ENCODE results near the gene GAS7. TPM values are rescaled to one million over a fixed set of nuclear protein-coding genes. Genes with fewer than 3 reads are reported as not detected.

GAS7 gene
- total and polyA plus RNA-seq, 10 of the 15 experiments (the other 5 are each of a cell fraction or from before 2014, with no cell fraction given) = 2.3 to 53.4 (median 24.0) TPM

DNA sequence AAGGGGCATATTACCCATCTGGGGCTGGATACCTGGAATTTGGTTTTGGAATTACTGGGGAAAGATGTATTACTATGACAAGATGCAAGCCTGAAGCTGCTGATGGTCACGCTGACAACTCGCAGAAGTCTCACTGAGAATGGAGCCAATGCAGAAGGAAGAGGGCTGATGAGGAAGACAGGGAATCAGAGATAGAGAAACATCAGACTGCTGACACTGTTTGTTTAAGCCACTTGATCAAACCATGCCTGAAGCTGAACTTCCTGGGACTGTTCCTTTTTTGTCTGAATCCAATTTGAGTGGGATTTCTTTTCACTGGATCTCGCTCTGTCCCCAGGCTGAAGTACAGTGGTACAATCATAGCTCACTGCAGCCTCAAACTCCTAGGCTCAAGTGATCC, 133.9 kb downstream of the GAS7 start:
- Histone ChIP-seq H3K4me1 (ENCODE audit: control insufficient read depth, insufficient read depth, low read length) (peaks cover 37% of the 10 kb centered on the region), H3K4me3 (no peak overlapping the region), H3K36me3 (ENCODE audit: control insufficient read depth in 2 of 2, insufficient read depth in 2 of 2, low read length in 1 of 2) (no peaks in the 10 kb centered on the region), H3K9me3 (replicated peaks; ENCODE audit: control insufficient read depth, insufficient read depth, low read length) (peaks cover 4% of the 10 kb centered on the region; the same call in 1 of the 3 replicates), H3K79me2 (ENCODE audit: control insufficient read depth, insufficient read depth, low read length) (no peaks in the 10 kb centered on the region), H2AFZ (ENCODE audit: control insufficient read depth, low read depth, low read length) (no peak overlapping the region), H4K20me1 (ENCODE audit: control insufficient read depth, insufficient read depth) (no peaks in the 10 kb centered on the region), H3K27ac (ENCODE audit: control insufficient read depth, insufficient read depth) (no peak overlapping the region), H3K4me2 (ENCODE audit: control insufficient read depth, insufficient read depth) (no peak overlapping the region), H3K27me3 (replicated peaks in 1 of 2; ENCODE audit: control insufficient read depth in 2 of 2, insufficient read depth in 2 of 2, low read length in 1 of 2) (no peaks in the 10 kb centered on the region), H3K9ac (ENCODE audit: control insufficient read depth, insufficient read depth, low read length) (no peak overlapping the region)
- TF ChIP-seq SMARCA5 (IDR thresholded peaks at IDR 0.05) (no peak), ZZZ3 (IDR thresholded peaks at IDR 0.05; ENCODE audit: control insufficient read depth, insufficient read length, low read depth) (no peak), ZNF217 (IDR thresholded peaks at IDR 0.05) (no peak), JUND (IDR thresholded peaks at IDR 0.05; ENCODE audit: low read depth, low read length) (no peak), TBL1XR1 (IDR thresholded peaks at IDR 0.05; ENCODE audit: low read depth, low read length) (no peak), FOXM1 (IDR thresholded peaks at IDR 0.05; ENCODE audit: low read depth, low read length) (no peak), PRDM15 (CRISPR knock-in tag; IDR thresholded peaks at IDR 0.05) (no peak), ZSCAN29 (IDR thresholded peaks at IDR 0.05) (no peak), EED (IDR thresholded peaks at IDR 0.05; ENCODE audit: low read depth) (no peak), RAD21 (IDR thresholded peaks at IDR 0.05; ENCODE audit: insufficient read depth, low read depth, low read length) (no peak), HCFC1 (IDR thresholded peaks at IDR 0.05; ENCODE audit: low read length) (no peak), NFIC (IDR thresholded peaks at IDR 0.05; ENCODE audit: low read depth, low read length) (no peak), EP300 (IDR thresholded peaks at IDR 0.05; ENCODE audit: borderline replicate concordance in 1 of 2, control insufficient read depth in 1 of 2, low read depth in 2 of 2, low read length in 2 of 2) (no peak), PAX5 (IDR thresholded peaks at IDR 0.05; ENCODE audit: borderline replicate concordance, low read depth, low read length) (no peak), PAX8 (IDR thresholded peaks at IDR 0.05) (no peak), RFX5 (IDR thresholded peaks at IDR 0.05; ENCODE audit: low read depth, low read length) (no peak)
- DNase-seq (ENCODE audit: low read depth, low spot score) (no peak), FAIRE-seq (no peak), ATAC-seq (no peak)
- in situ Hi-C loops (cut with MboI) (no loop called here), intact Hi-C loops (cut with micrococcal nuclease; ENCODE audit: unreplicated experiment) (no loop called here)
- RAD21 ChIA-PET (ENCODE audit: unreplicated experiment) = no interaction called here
- SMC1A ChIA-PET (ENCODE audit: uncharacterized antibody, unreplicated experiment) = no interaction called here
- 100% methylated on average over 3 of the region's 3 CpGs for WGBS (ENCODE audit: insufficient coverage, insufficient replicate concordance, low lambda C conversion rate, missing lambda C conversion rate)
- CTCF ChIA-PET = no interaction called here
- POLR2A ChIA-PET = no interaction called here
- no TSS peak for BruUV-seq (replicated peaks)
